ENCODE measurements around the gene CCT2. TPM values are rescaled to one million over a fixed set of nuclear protein-coding genes. Genes with fewer than 3 reads are reported as not detected.
A peak's percentile ranks its signal among the peaks of the same experiment; 100 is the strongest.

Gene CCT2
- total RNA-seq, 1 donor from 2014 or later, result 150 TPM

DNA sequence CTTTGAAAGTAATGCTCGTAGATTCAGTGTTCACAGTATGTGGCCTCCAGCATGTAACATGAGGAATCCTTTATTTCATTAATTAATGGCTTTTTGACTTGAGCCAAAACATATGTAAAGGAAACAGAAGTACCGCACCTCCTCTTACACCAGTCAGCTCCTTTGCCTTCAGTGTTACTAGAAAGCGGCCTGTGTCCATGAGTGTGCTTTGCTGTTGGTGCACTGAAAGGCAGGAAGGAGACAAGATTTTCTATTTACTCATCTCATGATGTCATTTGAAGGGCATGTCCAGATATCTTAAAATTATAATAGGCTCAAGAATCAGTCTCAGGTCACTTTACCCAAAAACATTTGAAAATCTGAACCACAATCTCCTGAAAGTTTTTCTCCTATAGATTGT, 9.9 kb upstream of the CCT2 start:
- peak overlapping the region; percentile 49 for H3K27ac Mint-ChIP-seq (ENCODE audit: unreplicated experiment)
- TF ChIP-seq, protein P1, sequence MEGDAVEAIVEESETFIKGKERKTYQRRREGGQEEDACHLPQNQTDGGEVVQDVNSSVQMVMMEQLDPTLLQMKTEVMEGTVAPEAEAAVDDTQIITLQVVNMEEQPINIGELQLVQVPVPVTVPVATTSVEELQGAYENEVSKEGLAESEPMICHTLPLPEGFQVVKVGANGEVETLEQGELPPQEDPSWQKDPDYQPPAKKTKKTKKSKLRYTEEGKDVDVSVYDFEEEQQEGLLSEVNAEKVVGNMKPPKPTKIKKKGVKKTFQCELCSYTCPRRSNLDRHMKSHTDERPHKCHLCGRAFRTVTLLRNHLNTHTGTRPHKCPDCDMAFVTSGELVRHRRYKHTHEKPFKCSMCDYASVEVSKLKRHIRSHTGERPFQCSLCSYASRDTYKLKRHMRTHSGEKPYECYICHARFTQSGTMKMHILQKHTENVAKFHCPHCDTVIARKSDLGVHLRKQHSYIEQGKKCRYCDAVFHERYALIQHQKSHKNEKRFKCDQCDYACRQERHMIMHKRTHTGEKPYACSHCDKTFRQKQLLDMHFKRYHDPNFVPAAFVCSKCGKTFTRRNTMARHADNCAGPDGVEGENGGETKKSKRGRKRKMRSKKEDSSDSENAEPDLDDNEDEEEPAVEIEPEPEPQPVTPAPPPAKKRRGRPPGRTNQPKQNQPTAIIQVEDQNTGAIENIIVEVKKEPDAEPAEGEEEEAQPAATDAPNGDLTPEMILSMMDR (IDR thresholded peaks at IDR 0.05), result no peak
- no peak for DNase-seq (ENCODE audit: low spot score)
- peaks cover 26% of the 10 kb centered on the region for H3K36me3 Mint-ChIP-seq (ENCODE audit: low read depth)
- no peaks in the 10 kb centered on the region for H3K9me3 Mint-ChIP-seq (ENCODE audit: low read depth)
- H3K4me1 Mint-ChIP-seq (ENCODE audit: low read depth), result peaks cover 8% of the 10 kb centered on the region
- no peak overlapping the region for H3K4me3 Mint-ChIP-seq (ENCODE audit: unreplicated experiment)
- no peaks in the 10 kb centered on the region for H3K27me3 Mint-ChIP-seq (ENCODE audit: low read depth)

DNA sequence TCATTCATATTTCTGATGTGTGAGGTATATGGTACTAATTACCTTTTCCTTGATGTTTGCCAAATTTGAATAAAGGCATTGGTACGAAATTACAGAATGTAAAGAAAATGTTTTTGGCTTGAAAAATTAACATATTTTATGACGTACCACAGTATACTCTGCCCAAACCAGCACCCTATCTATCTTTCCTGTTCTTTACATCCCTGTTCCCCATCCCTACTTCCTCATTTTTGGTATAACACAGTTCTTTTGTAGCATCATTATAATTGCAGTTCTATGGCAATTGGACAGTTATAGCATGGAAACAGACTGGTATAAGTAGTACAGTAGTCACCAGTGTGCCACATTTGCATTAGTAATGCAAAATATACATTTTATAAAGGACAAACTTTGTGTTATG, 7.0 kb upstream of the CCT2 start:
- no peak overlapping the region for H3K4me3 Mint-ChIP-seq (ENCODE audit: unreplicated experiment)
- H3K27me3 Mint-ChIP-seq (ENCODE audit: low read depth), result no peaks in the 10 kb centered on the region
- H3K27ac Mint-ChIP-seq (ENCODE audit: unreplicated experiment), result no peak overlapping the region
- TF ChIP-seq, protein P1 (IDR thresholded peaks at IDR 0.05), result no peak
- peaks cover 15% of the 10 kb centered on the region for H3K36me3 Mint-ChIP-seq (ENCODE audit: low read depth)
- no peak for DNase-seq (ENCODE audit: low spot score)
- no peaks in the 10 kb centered on the region for H3K9me3 Mint-ChIP-seq (ENCODE audit: low read depth)
- no peaks in the 10 kb centered on the region for H3K4me1 Mint-ChIP-seq (ENCODE audit: low read depth)

DNA sequence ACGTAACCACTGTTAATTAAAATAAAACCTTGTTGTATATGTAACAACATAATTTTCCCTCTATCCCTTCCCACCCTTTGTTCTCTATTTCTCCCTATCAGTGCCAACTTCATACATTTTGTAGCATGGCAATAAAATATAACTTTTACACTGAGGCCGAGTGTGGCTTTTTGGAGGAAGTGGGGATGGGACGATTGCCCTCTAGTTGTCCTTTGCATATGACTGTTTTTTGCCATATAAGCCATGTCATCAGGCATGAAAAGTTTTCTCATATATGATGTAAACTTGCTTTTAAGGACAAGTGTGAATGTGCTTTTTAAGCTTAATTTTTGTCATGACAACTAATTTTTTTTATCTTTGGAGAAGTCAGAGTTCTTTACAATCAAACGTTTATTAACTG, 6.2 kb upstream of the CCT2 start:
- H3K36me3 Mint-ChIP-seq (ENCODE audit: low read depth), result peaks cover 12% of the 10 kb centered on the region
- H3K27me3 Mint-ChIP-seq (ENCODE audit: low read depth), result no peaks in the 10 kb centered on the region
- H3K4me1 Mint-ChIP-seq (ENCODE audit: low read depth), result peaks cover 3% of the 10 kb centered on the region
- TF ChIP-seq, protein P1 (IDR thresholded peaks at IDR 0.05), result no peak
- H3K27ac Mint-ChIP-seq (ENCODE audit: unreplicated experiment), result no peak overlapping the region
- H3K4me3 Mint-ChIP-seq (ENCODE audit: unreplicated experiment), result no peak overlapping the region
- no peaks in the 10 kb centered on the region for H3K9me3 Mint-ChIP-seq (ENCODE audit: low read depth)
- DNase-seq (ENCODE audit: low spot score), result no peak

DNA sequence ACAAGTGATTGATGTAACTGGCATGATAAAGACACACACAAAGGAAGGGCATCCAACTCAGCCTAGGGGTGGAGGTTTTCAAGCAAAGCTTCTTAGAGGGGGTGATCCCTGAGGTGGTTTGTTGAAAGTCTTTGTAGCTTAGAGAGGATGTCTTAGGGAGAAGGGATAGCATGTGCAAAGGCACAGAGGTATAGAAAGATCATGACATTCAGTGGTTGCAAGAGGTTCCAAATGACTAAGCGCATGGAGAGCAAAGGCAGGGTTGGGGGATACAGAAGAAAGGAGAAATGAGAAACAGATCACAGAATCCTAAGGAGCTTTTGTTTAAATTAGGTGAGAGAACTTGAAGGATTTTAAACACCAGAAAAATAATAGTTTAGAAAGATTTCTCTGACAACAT, 5.2 kb upstream of the CCT2 start:
- Mint-ChIP-seq H3K27me3 (ENCODE audit: low read depth) (no peaks in the 10 kb centered on the region), H3K36me3 (ENCODE audit: low read depth) (peaks cover 3% of the 10 kb centered on the region), H3K27ac (ENCODE audit: unreplicated experiment) (no peak overlapping the region), H3K4me3 (ENCODE audit: unreplicated experiment) (no peak overlapping the region), H3K4me1 (ENCODE audit: low read depth) (peaks cover 8% of the 10 kb centered on the region), H3K9me3 (ENCODE audit: low read depth) (no peaks in the 10 kb centered on the region)
- TF ChIP-seq, protein P1 (IDR thresholded peaks at IDR 0.05), result no peak
- DNase-seq (ENCODE audit: low spot score), result no peak

DNA sequence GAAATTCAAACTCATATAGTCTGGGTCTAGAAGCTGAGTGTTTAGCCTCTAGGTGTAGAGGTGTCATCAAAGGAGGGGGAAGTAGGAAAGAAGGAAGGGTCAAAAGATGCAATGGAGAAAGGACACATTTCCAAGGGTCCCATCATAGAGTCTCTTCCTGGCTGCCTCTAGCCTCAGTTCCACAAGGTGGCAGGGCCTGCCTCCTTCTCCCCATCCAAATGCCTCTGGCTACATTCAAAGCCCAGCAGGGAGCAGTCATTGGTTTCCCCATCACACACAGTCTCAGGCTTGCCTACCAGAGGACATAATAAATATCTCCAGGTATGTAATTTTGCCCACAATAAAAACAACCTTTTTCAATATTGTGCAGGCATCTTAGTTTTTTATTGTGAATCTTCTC, 2.1 kb upstream of the CCT2 start:
- Mint-ChIP-seq H3K9me3 (ENCODE audit: low read depth) (no peaks in the 10 kb centered on the region), H3K36me3 (ENCODE audit: low read depth) (peaks cover 4% of the 10 kb centered on the region), H3K4me1 (ENCODE audit: low read depth) (peaks cover 15% of the 10 kb centered on the region), H3K4me3 (ENCODE audit: unreplicated experiment) (no peak overlapping the region), H3K27me3 (ENCODE audit: low read depth) (no peaks in the 10 kb centered on the region), H3K27ac (ENCODE audit: unreplicated experiment) (no peak overlapping the region)
- TF ChIP-seq, protein P1 (IDR thresholded peaks at IDR 0.05), result peak; percentile 44
- no peak for DNase-seq (ENCODE audit: low spot score)
